ENCODE results near the gene DISP3.

The DISP3 gene

DNA sequence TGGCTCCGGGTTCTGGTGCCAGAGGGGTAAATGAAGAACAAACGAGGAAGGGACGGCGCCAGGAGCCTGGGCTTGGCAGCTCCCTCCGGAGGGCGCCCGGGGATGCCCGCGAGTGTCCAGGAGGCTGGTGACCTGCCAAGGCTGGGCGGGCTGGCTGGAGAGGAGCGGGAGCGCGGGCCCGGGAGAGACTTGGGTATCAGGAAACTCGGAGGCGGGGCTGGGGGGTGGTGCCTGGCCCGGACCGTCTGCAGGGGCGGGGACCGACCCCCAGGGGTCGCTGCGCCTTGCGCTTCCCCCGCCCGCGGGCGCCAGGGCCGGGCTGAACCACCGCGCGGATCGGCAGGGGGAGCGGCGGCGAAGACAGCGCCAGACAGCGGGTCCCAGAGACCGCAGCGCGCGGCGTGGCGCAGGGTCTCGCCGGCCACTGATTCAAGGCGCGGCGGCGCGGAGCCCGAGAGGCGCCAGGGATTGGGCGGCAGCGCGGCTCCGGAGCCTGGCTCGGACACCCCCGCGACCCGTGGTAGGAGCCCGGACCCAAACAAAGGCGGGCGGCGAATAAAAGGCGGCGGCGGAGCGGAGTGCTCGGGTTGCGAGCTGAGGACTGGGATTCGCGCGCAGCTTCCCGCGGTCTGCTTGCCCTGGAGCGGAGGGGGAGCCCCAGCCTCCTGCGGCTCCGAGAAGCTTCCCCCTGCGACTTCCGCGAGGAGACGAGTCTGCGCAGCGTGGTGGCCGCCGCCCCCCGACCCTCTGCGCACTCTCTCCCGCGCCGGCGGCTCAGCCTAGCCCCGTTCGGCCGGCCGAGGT is at the start of gene DISP3:
Gene DISP3 (plus strand): TSS at position 585 of the 804 bp plus-strand sequence. CDS start 21,838 bp downstream, outside the sequence.
- Histone ChIP-seq H3K36me3 (ENCODE audit: control insufficient read depth, insufficient read depth, low read length) (no peaks in the 10 kb centered on the region), H3K4me3 (replicated peaks; ENCODE audit: low read depth, low read length) (peak within 1 kb of the TSS; percentile 64), H3K27me3 (replicated peaks; ENCODE audit: control insufficient read depth, insufficient read depth, low read length) (peaks cover 2% of the 10 kb centered on the region)
- TF ChIP-seq, protein P1, sequence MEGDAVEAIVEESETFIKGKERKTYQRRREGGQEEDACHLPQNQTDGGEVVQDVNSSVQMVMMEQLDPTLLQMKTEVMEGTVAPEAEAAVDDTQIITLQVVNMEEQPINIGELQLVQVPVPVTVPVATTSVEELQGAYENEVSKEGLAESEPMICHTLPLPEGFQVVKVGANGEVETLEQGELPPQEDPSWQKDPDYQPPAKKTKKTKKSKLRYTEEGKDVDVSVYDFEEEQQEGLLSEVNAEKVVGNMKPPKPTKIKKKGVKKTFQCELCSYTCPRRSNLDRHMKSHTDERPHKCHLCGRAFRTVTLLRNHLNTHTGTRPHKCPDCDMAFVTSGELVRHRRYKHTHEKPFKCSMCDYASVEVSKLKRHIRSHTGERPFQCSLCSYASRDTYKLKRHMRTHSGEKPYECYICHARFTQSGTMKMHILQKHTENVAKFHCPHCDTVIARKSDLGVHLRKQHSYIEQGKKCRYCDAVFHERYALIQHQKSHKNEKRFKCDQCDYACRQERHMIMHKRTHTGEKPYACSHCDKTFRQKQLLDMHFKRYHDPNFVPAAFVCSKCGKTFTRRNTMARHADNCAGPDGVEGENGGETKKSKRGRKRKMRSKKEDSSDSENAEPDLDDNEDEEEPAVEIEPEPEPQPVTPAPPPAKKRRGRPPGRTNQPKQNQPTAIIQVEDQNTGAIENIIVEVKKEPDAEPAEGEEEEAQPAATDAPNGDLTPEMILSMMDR (IDR thresholded peaks at IDR 0.05; ENCODE audit: insufficient read depth, low read length, poor library complexity, severe bottlenecking), result peak; percentile 59
- DNase-seq (ENCODE audit: extremely low read depth, insufficient read length), result peak; percentile 82

DNA sequence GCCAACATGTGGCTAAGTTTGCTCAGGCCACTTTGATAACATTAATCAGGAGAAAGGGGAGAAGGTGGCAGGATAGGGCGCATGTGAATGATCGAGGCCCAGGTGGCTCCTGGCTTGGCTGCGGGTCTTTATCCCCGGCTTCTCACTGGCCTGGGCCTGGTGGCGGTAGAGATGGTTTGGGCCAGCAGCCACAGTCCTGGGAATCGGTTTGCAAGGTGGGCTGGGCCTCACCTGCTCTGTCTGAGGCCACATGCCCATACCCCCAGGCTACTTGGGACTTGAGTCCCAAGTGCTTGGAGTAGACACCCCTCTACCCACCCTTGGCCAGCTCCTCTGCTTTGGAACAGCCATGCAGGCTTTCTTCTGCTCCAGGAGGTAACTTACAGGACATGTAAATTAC is 49.7 kb upstream of the DISP3 start:
- TF ChIP-seq, protein P1 (IDR thresholded peaks at IDR 0.05; ENCODE audit: insufficient read depth, low read length, poor library complexity, severe bottlenecking), result no peak
- H3K27me3 ChIP-seq (replicated peaks; ENCODE audit: control insufficient read depth, insufficient read depth, low read length), result peaks cover 1% of the 10 kb centered on the region

GRCh38 chr1:11429935-11430334 is 49.0 kb upstream of the DISP3 start:
- H3K4me3 ChIP-seq (replicated peaks; ENCODE audit: low read depth, low read length), result no peak overlapping the region
- no peak for DNase-seq (ENCODE audit: extremely low read depth, insufficient read length)
- H3K27me3 ChIP-seq (replicated peaks; ENCODE audit: control insufficient read depth, insufficient read depth, low read length), result no peaks in the 10 kb centered on the region; the same call in none of the 2 replicates
- H3K36me3 ChIP-seq (ENCODE audit: control insufficient read depth, insufficient read depth, low read length), result no peaks in the 10 kb centered on the region
- TF ChIP-seq, protein P1 (IDR thresholded peaks at IDR 0.05; ENCODE audit: insufficient read depth, low read length, poor library complexity, severe bottlenecking), result no peak

More for the DNA sequence above, 49.7 kb upstream of the DISP3 start:
- H3K36me3 ChIP-seq (ENCODE audit: control insufficient read depth, insufficient read depth, low read length), result no peaks in the 10 kb centered on the region
- no peak for DNase-seq (ENCODE audit: extremely low read depth, insufficient read length)
- no peak overlapping the region for H3K4me3 ChIP-seq (replicated peaks; ENCODE audit: low read depth, low read length)

DNA sequence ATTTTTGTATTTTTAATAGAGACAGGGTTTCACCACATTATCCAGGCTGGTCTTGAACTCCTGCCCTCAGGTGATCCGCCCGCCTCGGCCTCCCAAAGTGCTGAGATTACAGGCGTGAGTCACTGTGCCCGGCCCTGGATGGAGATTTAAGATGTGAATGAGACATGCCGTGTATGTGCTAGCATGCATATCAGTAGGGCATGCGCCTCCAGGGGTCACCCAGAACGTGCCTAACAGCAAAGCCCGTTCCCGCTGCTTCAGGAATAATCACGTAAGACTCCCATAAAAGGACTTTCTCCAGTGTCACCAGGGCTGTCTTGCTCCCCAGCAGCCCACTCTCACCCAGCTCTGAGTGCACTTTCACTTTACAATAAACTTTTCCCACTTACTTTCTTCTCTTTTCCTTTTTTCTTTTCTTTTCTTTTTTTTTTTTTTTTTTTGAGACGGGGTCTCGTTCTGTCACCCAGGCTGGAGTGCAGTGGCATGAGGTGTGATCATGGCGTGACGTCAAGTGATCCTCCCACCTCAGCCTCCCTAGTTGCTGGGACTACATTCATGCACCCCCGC is 46.9 kb upstream of the DISP3 start:
- no peak overlapping the region for H3K4me3 ChIP-seq (replicated peaks; ENCODE audit: low read depth, low read length)
- DNase-seq (ENCODE audit: extremely low read depth, insufficient read length), result no peak
- no peaks in the 10 kb centered on the region; the same call in 1 of the 2 replicates for H3K27me3 ChIP-seq (replicated peaks; ENCODE audit: control insufficient read depth, insufficient read depth, low read length)
- TF ChIP-seq, protein P1 (IDR thresholded peaks at IDR 0.05; ENCODE audit: insufficient read depth, low read length, poor library complexity, severe bottlenecking), result no peak
- H3K36me3 ChIP-seq (ENCODE audit: control insufficient read depth, insufficient read depth, low read length), result no peaks in the 10 kb centered on the region

DNA sequence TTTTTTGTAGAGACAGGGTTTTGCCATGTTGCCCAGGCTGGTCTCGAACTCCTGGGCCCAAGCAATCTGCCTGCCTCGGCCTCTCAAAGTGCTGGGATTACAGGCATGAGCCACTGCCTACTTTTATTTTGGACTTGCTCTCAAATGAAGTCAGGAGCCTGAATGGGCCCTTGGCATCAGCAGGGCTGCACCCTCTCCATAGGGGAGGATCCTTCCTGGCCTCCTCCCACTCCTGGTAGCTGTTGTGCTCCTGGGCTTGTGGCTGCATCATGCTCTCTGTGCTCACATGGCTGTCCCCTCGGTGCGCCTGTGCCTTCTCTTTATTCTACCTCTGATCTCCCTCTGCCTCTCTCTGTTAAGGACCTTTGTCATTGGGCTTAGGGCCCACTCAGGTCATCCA is 46.4 kb upstream of the DISP3 start:
- Histone ChIP-seq H3K4me3 (replicated peaks; ENCODE audit: low read depth, low read length) (no peak overlapping the region), H3K27me3 (replicated peaks; ENCODE audit: control insufficient read depth, insufficient read depth, low read length) (no peaks in the 10 kb centered on the region; the same call in 1 of the 2 replicates), H3K36me3 (ENCODE audit: control insufficient read depth, insufficient read depth, low read length) (no peaks in the 10 kb centered on the region)
- TF ChIP-seq, protein P1 (IDR thresholded peaks at IDR 0.05; ENCODE audit: insufficient read depth, low read length, poor library complexity, severe bottlenecking), result no peak
- DNase-seq (ENCODE audit: extremely low read depth, insufficient read length), result no peak
